RWPE2 (cell line): Measurements from ENCODE around the gene FNDC3B.

Source experiments
- ATAC-seq: fragments of 200-7000 bp; cut with Tn5 transposase; 3 replicates; pipeline ENCODE4 v1.9.1; 2021; ENCODE audit warnings: low read depth
- DNase-seq: peaks from one replicate; pipeline ENCODE4 v3.0.0-alpha.2; 2020; ENCODE audit warnings: low spot score
- H3K27ac ChIP-seq: fragments of 450-650 bp; 2 replicates; pipeline ENCODE4 v1.5.1; 2017; ENCODE audit warnings: mild to moderate bottlenecking; ENCODE audit not compliant: poor library complexity, severe bottlenecking
- H3K27me3 ChIP-seq: fragments of 250-450 bp; sonication (Bioruptor Pico); 2 replicates; pipeline ENCODE4 v1.5.1; 2021; ENCODE audit warnings: mild to moderate bottlenecking, moderate library complexity; ENCODE audit not compliant: insufficient read depth, poor library complexity, severe bottlenecking
- H3K36me3 ChIP-seq: fragments of 250-450 bp; sonication (Bioruptor Pico); 2 replicates; pipeline ENCODE4 v1.5.1; 2020; ENCODE audit warnings: low read depth, mild to moderate bottlenecking, moderate library complexity
- H3K4me1 ChIP-seq: fragments of 250-450 bp; sonication (Bioruptor Pico); 2 replicates; pipeline ENCODE4 v1.5.1; 2021; ENCODE audit warnings: mild to moderate bottlenecking, moderate library complexity; ENCODE audit not compliant: insufficient read depth, poor library complexity, severe bottlenecking
- H3K4me3 ChIP-seq: fragments of 250-450 bp; sonication (Bioruptor Pico); 2 replicates; pipeline ENCODE4 v1.5.1; 2021; ENCODE audit warnings: mild to moderate bottlenecking, moderate library complexity; ENCODE audit not compliant: severe bottlenecking
- H3K9me3 ChIP-seq: fragments of 250-450 bp; sonication (Bioruptor Pico); 2 replicates; pipeline ENCODE4 v1.5.1; 2021; ENCODE audit warnings: mild to moderate bottlenecking, moderate library complexity; ENCODE audit not compliant: severe bottlenecking
- TF ChIP-seq, protein P1 (sequence below): fragments of 450-650 bp; IDR thresholded peaks from one replicate; pipeline ENCODE4 v1.5.1; 2017; ENCODE audit warnings: mild to moderate bottlenecking, moderate library complexity; ENCODE audit not compliant: poor library complexity, severe bottlenecking

FNDC3B gene

GRCh38 chr3:172161959-172162358, 122.6 kb downstream of the FNDC3B start:
- no peak for ATAC-seq
- Histone ChIP-seq H3K4me1 (peaks cover 20% of the 10 kb centered on the region), H3K27ac (no peak overlapping the region), H3K36me3 (peaks cover 4% of the 10 kb centered on the region; the same call in 1 of the 2 replicates), H3K27me3 (no peaks in the 10 kb centered on the region), H3K4me3 (no peak overlapping the region), H3K9me3 (no peaks in the 10 kb centered on the region)
- TF ChIP-seq, protein P1, sequence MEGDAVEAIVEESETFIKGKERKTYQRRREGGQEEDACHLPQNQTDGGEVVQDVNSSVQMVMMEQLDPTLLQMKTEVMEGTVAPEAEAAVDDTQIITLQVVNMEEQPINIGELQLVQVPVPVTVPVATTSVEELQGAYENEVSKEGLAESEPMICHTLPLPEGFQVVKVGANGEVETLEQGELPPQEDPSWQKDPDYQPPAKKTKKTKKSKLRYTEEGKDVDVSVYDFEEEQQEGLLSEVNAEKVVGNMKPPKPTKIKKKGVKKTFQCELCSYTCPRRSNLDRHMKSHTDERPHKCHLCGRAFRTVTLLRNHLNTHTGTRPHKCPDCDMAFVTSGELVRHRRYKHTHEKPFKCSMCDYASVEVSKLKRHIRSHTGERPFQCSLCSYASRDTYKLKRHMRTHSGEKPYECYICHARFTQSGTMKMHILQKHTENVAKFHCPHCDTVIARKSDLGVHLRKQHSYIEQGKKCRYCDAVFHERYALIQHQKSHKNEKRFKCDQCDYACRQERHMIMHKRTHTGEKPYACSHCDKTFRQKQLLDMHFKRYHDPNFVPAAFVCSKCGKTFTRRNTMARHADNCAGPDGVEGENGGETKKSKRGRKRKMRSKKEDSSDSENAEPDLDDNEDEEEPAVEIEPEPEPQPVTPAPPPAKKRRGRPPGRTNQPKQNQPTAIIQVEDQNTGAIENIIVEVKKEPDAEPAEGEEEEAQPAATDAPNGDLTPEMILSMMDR = no peak
- DNase-seq = no peak

GRCh38 chr3:172163320-172163719, 123.9 kb downstream of the FNDC3B start:
- Histone ChIP-seq H3K27ac (no peak overlapping the region), H3K27me3 (no peaks in the 10 kb centered on the region), H3K4me3 (no peak overlapping the region), H3K9me3 (no peaks in the 10 kb centered on the region), H3K36me3 (peaks cover 4% of the 10 kb centered on the region; the same call in 1 of the 2 replicates), H3K4me1 (peaks cover 14% of the 10 kb centered on the region)
- DNase-seq = no peak
- TF ChIP-seq, protein P1 = no peak
- no peak for ATAC-seq

DNA sequence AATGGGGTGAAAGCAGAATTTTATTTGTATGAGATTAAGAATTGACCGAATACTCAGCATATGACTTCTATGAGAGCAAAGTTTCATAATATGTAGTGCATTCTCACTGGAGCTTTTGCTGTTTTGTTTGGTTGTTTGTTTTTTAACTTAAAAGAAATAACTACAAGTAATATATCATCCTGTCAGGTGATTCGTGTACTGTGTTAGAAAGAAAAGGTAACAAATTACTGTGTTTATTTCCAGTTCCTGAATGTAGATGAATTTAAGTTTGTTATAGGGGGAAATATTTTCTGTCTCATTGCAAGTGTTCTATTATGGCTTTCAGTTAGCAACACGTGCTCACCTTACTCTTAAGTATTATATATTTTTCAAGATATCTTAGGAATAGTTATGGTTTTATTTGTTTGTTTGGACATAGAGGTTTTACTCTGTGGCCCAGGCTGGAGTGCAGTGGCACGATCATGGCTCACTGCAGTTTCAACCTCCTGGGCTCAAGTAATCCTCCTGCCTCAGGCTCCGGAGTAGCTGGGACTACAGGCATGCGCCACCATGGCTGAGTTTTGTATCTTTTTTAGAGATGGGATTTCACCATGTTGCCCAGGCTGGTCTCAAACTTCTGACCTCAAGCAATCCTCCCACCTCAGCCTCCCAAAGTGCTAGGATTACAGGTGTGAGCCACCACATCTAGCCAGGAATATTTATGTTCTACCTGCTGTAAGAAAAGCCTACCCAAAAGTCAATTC, 125.4 kb downstream of the FNDC3B start:
- no peak overlapping the region for H3K27ac ChIP-seq
- DNase-seq = no peak
- ATAC-seq = no peak
- no peaks in the 10 kb centered on the region for H3K9me3 ChIP-seq
- TF ChIP-seq, protein P1 = no peak
- no peaks in the 10 kb centered on the region for H3K27me3 ChIP-seq
- no peak overlapping the region for H3K4me3 ChIP-seq
- peaks cover 13% of the 10 kb centered on the region for H3K4me1 ChIP-seq
- H3K36me3 ChIP-seq = peaks cover 6% of the 10 kb centered on the region

DNA sequence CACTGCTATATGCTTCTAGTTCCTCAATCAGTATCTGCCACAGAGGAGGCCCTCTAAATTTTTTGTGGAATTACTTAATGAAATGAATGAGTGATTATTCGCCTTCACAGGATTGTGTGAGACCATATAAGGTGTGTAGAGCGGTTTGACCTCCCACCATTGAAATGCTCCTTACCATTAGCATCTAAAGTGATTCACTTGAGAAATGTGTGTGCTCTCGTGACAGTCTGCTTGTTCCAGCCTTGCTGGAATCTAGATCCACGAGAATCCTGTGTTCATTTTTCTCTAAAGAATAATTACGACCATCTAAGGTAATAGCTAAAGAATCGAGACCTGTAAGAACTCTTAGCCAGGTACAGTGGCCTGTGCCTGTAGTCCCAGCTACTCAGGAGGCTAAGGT, 126.9 kb downstream of the FNDC3B start:
- DNase-seq = no peak
- H3K9me3 ChIP-seq = no peaks in the 10 kb centered on the region
- TF ChIP-seq, protein P1 = no peak
- peaks cover 25% of the 10 kb centered on the region for H3K4me1 ChIP-seq
- no peak overlapping the region for H3K27ac ChIP-seq
- no peak for ATAC-seq
- no peak overlapping the region for H3K4me3 ChIP-seq
- no peaks in the 10 kb centered on the region for H3K27me3 ChIP-seq
- H3K36me3 ChIP-seq = peaks cover 12% of the 10 kb centered on the region

DNA sequence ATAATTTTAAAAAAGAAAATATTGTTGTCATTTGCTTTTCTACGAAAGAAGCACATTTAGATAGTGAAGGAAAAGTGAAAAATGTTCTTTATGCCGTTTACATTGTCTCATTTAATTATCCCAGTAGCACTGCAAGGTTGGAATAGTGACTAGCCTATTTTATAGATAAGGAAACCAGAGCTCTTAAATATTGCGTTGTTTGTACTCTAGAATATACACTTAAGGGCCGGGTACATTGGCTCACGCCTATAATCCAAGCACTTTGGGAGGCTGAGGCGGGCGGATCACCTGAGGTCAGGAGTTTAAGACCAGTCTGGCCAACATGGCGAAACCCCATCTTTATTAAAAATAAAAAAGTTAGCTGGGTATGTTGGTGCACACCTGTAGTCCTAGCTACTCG, 127.5 kb downstream of the FNDC3B start:
- Histone ChIP-seq H3K36me3 (peaks cover 12% of the 10 kb centered on the region), H3K4me1 (peaks cover 25% of the 10 kb centered on the region), H3K27me3 (no peaks in the 10 kb centered on the region), H3K9me3 (no peaks in the 10 kb centered on the region), H3K27ac (peak overlapping the region; percentile 78), H3K4me3 (no peak overlapping the region)
- ATAC-seq (no peak), DNase-seq (no peak)
- TF ChIP-seq, protein P1 = no peak
